Subcutaneous adipose tissue (tissue), 4 donors: ENCODE results near the gene R3HDML. TPM values are rescaled to one million over a fixed set of nuclear protein-coding genes. Genes with fewer than 3 reads are reported as not detected.

Experiments used
- total RNA-seq, 4 donors: library from RNA; depleted of rRNA; stranded (reverse); fragments of >200 nt; gene quantifications; one replicate each; pipeline ENCODE4 v1.1.0, GENCODE V29; 2016
- TF ChIP-seq, protein P1 (sequence below): fragments of 450-650 bp; IDR thresholded peaks from one replicate; pipeline ENCODE4 v1.5.1; 2016; ENCODE audit warnings: low read depth, mild to moderate bottlenecking, control low read depth, antibody characterized with exemption, moderate library complexity

Gene R3HDML
- total RNA-seq, 4 donors from 2014 or later: not detected

DNA sequence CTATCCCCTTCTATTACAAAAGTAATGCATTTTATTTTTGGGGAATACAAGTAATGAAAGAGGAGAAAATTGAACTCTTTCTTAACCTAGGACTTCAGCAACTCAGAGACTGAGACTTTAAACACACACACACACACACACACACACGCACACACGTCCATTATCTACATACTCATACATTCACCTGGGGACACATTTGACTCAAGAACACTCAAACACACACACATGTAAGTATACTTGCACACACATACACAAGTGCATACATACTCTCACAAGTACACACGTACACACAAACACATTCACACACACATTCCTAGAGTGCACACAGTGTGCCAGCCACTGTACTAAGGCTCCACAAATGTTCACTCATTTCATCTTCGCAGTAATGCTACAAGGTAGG lies 2.1 kb upstream of the R3HDML start:
- TF ChIP-seq, protein P1, sequence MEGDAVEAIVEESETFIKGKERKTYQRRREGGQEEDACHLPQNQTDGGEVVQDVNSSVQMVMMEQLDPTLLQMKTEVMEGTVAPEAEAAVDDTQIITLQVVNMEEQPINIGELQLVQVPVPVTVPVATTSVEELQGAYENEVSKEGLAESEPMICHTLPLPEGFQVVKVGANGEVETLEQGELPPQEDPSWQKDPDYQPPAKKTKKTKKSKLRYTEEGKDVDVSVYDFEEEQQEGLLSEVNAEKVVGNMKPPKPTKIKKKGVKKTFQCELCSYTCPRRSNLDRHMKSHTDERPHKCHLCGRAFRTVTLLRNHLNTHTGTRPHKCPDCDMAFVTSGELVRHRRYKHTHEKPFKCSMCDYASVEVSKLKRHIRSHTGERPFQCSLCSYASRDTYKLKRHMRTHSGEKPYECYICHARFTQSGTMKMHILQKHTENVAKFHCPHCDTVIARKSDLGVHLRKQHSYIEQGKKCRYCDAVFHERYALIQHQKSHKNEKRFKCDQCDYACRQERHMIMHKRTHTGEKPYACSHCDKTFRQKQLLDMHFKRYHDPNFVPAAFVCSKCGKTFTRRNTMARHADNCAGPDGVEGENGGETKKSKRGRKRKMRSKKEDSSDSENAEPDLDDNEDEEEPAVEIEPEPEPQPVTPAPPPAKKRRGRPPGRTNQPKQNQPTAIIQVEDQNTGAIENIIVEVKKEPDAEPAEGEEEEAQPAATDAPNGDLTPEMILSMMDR: no peak

DNA sequence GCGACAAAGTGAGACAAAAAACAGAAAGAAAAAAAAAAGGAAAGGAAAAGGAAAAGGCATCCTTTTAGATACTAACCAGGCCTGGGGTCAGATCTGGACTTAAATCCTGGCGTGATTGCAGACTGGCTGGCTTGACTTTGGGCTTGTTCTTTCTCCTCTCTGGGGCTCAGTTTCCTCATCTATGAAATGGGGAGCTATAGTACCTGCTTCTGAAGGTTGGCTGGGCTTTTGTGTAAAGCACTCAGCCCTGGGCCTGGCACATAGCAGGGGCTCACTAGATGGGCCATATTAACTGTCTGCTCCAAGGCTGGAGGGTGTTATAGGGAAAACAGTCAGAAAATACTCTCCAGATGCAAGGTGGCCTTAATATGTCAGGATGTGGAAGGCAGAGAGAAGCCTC lies 1.2 kb upstream of the R3HDML start:
- TF ChIP-seq, protein P1: no peak

DNA sequence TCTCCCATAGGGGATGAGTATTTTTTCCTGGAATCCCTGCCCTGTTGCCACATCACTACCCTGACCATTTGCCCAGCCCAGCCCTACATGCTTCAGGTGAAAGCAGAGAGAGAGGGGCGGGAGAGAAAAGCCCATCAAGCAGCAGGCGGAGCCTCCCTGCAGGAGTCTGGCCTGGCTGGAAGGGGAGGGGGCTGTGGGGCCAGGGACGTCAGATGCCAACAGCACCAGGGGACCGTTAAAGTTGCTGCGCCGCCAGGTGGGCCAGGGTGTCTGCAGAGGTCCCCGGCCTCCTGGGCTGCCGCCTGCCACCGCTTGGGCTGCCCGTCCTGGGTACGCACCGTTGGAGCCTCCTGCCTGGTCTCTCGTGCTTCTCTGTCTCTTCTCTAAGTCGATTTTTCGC lies 757 bp upstream of the R3HDML start:
- TF ChIP-seq, protein P1: no peak

DNA sequence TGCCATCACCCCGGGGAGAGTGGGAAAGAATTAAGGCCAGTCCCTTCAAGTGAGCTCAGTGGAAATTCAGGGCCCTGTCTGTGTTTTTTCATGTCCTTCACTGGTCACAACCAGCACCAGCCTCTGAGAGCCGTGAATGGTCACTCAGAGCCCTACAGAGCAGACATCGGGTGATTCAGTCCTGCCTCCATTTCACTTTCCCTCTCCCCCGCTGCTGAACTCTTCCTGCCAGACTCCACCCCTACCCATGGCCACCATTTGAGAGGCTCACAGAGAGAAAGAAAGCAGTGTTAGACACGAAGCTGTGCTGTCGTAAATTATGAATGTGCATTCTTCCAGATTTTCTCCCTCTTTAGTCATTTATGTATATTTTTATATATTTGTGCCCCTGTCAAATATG lies 5.4 kb downstream of the R3HDML start:
- TF ChIP-seq, protein P1: no peak

DNA sequence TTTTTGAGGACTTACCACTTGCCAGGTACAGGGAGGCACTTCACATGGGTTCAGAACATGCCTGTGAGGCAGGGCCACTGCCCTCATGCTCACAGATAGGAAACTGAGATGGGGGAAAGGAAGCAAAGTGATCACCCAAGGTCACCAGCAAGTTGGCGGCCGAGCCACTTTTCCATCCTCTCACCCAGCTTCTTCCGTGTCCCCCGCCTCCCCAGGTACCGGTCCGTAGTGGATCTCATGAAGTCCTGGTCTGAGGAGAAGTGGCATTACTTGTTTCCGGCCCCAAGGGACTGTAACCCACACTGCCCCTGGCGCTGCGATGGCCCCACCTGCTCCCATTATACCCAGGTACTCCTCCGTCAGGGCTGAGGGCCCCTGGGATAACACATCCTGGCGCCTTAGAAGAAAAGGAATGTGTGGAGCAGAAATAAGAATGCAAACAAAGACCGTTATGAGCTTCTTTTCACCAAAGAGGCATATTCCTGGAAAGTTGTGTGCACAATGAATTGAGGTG lies 6.4 kb downstream of the R3HDML start:
- TF ChIP-seq, protein P1: no peak

DNA sequence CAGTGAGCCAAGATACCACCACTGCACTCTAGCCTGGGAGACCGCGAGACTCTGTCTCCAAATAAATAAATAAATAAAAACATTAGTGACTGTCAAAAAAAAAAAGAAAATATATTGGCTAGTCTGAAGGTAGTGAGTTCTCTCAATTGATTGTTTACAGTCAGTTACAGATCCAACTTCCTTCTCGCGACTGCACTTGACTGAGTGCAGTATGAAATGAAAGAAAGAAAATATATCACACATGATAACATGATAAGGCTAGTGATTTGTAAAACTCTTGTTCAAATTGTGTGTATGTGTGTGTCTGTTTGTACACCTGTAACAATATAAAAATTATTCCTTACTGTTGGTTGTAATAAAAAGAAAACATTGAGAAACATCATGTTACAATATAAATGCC lies 7.9 kb downstream of the R3HDML start:
- TF ChIP-seq, protein P1: no peak

DNA sequence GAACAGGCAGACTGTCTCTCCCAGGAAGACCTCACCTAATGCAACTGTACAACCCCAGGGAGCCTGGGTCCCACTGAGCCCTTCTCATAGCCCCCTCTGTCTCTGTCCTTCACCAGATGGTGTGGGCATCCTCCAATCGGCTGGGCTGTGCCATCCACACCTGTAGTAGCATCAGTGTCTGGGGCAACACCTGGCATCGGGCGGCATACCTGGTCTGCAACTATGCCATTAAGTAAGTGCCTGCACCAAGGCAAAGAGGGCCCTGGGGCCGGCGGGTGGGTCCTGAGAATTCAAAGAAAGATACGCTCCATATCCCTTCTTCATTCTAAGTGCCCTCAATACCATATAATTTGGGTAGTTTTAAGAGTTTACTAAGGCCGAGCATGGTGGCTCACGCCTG lies 8.3 kb downstream of the R3HDML start:
- TF ChIP-seq, protein P1: no peak
